Measurements from ENCODE around the gene ZNF804B.

GRCh38 chr7:89023877-89024276 lies 264.4 kb downstream of the ZNF804B start:
- no peak for TF ChIP-seq POLR2A (IDR thresholded peaks at IDR 0.05)
- TF ChIP-seq CTCF (IDR thresholded peaks at IDR 0.05) = no peak

Data from esophagus squamous epithelium (tissue), 4 donors.